Measurements from ENCODE around the gene NUDT7. TPM values are rescaled to one million over a fixed set of nuclear protein-coding genes. Genes with fewer than 3 reads are reported as not detected.

The NUDT7 gene
- total RNA-seq, 1 experiment from 2014 or later: 5.2 TPM

- TF ChIP-seq EGR1 (IDR thresholded peaks at IDR 0.05; ENCODE audit: low read depth): no peak
- no peak overlapping the region for H3K27ac ChIP-seq (ENCODE audit: low read depth, low read length)
- no peaks in the 10 kb centered on the region for H3K9me3 ChIP-seq (ENCODE audit: control insufficient read depth in 1 of 2, insufficient read depth in 1 of 2, low read depth in 1 of 2, low read length in 2 of 2)
- peaks cover 11% of the 10 kb centered on the region; the same call in 1 of the 2 replicates for H3K27me3 ChIP-seq (ENCODE audit: insufficient read depth, low read length)
- no peak overlapping the region for H3K9ac ChIP-seq (ENCODE audit: low read length)
- DNase-seq (ENCODE audit: low read depth, low spot score) (no peak), ATAC-seq (no peak)
- no peak overlapping the region for H3K4me3 ChIP-seq (replicated peaks in 1 of 2; ENCODE audit: low read depth in 1 of 2, low read length in 2 of 2)
- intact Hi-C loops (cut with micrococcal nuclease): no loop called here
- no TSS peak for BruUV-seq (replicated peaks)
- H3K36me3 ChIP-seq (ENCODE audit: control insufficient read depth in 1 of 2, insufficient read depth in 2 of 2, low read length in 2 of 2): no peaks in the 10 kb centered on the region
- no peaks in the 10 kb centered on the region for H3K9me2 ChIP-seq (ENCODE audit: insufficient read depth)
- no peaks in the 10 kb centered on the region for H4K20me1 ChIP-seq (ENCODE audit: insufficient read depth)
- H3K79me2 ChIP-seq (ENCODE audit: insufficient read depth, low read length): no peaks in the 10 kb centered on the region
- CTCF ChIA-PET: no interaction called here
- H3K4me1 ChIP-seq (ENCODE audit: control insufficient read depth in 1 of 2, insufficient read depth in 2 of 2, low read length in 2 of 2): peaks cover 2 to 13% of the 10 kb centered on the region in 2 experiments; a peak in 2 of 4 replicates
- H3K4me2 ChIP-seq (ENCODE audit: low read length): no peak overlapping the region
- RAD21 ChIA-PET (ENCODE audit: low non-redundant PET in 1 of 2, low total read pairs in 2 of 2, uncharacterized antibody in 2 of 2, unreplicated experiment in 2 of 2): no interaction called here
- no peak overlapping the region for H2AFZ ChIP-seq (ENCODE audit: low read depth, low read length, poor library complexity, severe bottlenecking)
- POLR2A ChIA-PET: no interaction called here
Observed at GRCh38 chr16:77775911-77776909, 53.9 kb downstream of the NUDT7 start.

DNA sequence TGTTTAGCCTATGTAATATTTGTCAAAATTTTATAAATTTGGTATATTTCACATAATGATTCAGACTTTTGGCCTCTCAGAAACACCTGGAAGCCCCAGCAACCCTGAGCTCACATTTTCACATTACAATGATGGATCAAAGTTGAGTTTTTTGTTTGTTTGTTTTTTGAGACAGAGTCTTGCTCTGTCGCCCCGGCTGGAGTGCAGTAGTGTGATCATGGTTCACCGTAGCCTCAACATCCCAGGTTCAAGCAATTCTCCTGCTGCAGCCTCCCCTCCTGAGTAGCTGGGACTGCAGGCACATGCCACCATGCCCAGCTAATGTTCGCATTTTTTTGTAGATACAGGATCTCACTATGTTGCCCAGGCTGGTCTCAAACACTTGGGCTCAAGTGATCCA is 55.4 kb downstream of the NUDT7 start:
- H3K79me2 ChIP-seq (ENCODE audit: insufficient read depth, low read length): no peaks in the 10 kb centered on the region
- no peaks in the 10 kb centered on the region for H3K9me3 ChIP-seq (ENCODE audit: control insufficient read depth in 1 of 2, insufficient read depth in 1 of 2, low read depth in 1 of 2, low read length in 2 of 2)
- ChIA-PET RAD21 (ENCODE audit: low non-redundant PET in 1 of 2, low total read pairs in 2 of 2, uncharacterized antibody in 2 of 2, unreplicated experiment in 2 of 2) (no interaction called here), POLR2A (no interaction called here), CTCF (no interaction called here)
- H2AFZ ChIP-seq (ENCODE audit: low read depth, low read length, poor library complexity, severe bottlenecking): no peak overlapping the region
- no peaks in the 10 kb centered on the region for H3K9me2 ChIP-seq (ENCODE audit: insufficient read depth)
- peaks cover 2 to 15% of the 10 kb centered on the region in 2 experiments; a peak in 2 of 4 replicates for H3K4me1 ChIP-seq (ENCODE audit: control insufficient read depth in 1 of 2, insufficient read depth in 2 of 2, low read length in 2 of 2)
- BruUV-seq (replicated peaks): no TSS peak
- ATAC-seq: no peak
- H3K9ac ChIP-seq (ENCODE audit: low read length): no peak overlapping the region
- H3K4me3 ChIP-seq (replicated peaks in 1 of 2; ENCODE audit: low read depth in 1 of 2, low read length in 2 of 2): no peak overlapping the region
- no peak overlapping the region for H3K4me2 ChIP-seq (ENCODE audit: low read length)
- no peak overlapping the region for H3K27ac ChIP-seq (ENCODE audit: low read depth, low read length)
- H3K27me3 ChIP-seq (ENCODE audit: insufficient read depth, low read length): 0 out of 2 replicates have a peak, but pooled peaks cover 4% of the 10 kb centered on the region
- no peaks in the 10 kb centered on the region for H4K20me1 ChIP-seq (ENCODE audit: insufficient read depth)
- no peak for TF ChIP-seq TCF7L2 (IDR thresholded peaks at IDR 0.05; ENCODE audit: borderline replicate concordance, extremely low read depth, insufficient read depth, insufficient read length)
- TF ChIP-seq, protein P1, sequence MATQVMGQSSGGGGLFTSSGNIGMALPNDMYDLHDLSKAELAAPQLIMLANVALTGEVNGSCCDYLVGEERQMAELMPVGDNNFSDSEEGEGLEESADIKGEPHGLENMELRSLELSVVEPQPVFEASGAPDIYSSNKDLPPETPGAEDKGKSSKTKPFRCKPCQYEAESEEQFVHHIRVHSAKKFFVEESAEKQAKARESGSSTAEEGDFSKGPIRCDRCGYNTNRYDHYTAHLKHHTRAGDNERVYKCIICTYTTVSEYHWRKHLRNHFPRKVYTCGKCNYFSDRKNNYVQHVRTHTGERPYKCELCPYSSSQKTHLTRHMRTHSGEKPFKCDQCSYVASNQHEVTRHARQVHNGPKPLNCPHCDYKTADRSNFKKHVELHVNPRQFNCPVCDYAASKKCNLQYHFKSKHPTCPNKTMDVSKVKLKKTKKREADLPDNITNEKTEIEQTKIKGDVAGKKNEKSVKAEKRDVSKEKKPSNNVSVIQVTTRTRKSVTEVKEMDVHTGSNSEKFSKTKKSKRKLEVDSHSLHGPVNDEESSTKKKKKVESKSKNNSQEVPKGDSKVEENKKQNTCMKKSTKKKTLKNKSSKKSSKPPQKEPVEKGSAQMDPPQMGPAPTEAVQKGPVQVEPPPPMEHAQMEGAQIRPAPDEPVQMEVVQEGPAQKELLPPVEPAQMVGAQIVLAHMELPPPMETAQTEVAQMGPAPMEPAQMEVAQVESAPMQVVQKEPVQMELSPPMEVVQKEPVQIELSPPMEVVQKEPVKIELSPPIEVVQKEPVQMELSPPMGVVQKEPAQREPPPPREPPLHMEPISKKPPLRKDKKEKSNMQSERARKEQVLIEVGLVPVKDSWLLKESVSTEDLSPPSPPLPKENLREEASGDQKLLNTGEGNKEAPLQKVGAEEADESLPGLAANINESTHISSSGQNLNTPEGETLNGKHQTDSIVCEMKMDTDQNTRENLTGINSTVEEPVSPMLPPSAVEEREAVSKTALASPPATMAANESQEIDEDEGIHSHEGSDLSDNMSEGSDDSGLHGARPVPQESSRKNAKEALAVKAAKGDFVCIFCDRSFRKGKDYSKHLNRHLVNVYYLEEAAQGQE (IDR thresholded peaks at IDR 0.05; ENCODE audit: low read depth): no peak
- intact Hi-C loops (cut with micrococcal nuclease): no loop called here
- no peak for DNase-seq (ENCODE audit: low read depth, low spot score)
- no peaks in the 10 kb centered on the region for H3K36me3 ChIP-seq (ENCODE audit: control insufficient read depth in 1 of 2, insufficient read depth in 2 of 2, low read length in 2 of 2)
